Peyer's patch (tissue), 4 donors: ENCODE measurements around the gene OLFM2.

Source experiments
- CTCF ChIP-seq, 6 experiments: fragments of 450-650 bp in 4 of 6; fragments of 200-600 bp in 2 of 6; sonication (generic) in 1 of 6; IDR thresholded peaks; one replicate each; pipeline ENCODE4 v1.5.1; 2017 to 2019; ENCODE audit warnings: antibody characterized with exemption in 6 of 6, mild to moderate bottlenecking in 3 of 6, moderate library complexity in 1 of 6
- POLR2A ChIP-seq, 2 donors: fragments of 450-650 bp; IDR thresholded peaks; one replicate each; pipeline ENCODE4 v1.5.1; 2017; ENCODE audit warnings: antibody characterized with exemption in 2 of 2, mild to moderate bottlenecking in 2 of 2, moderate library complexity in 2 of 2

DNA sequence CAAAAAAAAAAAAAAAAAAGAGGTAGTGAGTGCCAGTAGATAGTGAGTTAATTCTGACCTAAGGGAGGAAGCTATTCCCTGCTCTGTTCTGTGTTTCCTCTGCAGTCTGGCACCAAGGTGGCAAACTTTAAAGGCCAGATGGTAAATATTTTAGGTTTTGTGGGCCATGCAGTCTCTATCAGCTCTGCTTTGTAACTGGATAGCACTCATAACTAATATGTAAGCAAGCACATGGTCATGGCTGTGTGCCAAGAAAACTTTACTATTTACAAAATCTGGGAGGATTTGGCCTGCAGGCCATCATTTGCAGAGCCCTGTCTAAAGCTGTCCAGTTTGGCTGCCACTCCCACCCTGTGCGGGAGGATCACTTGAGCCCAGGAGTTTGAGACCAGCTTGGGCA is 96.9 kb downstream of the OLFM2 start:
- TF ChIP-seq POLR2A (IDR thresholded peaks at IDR 0.05) = no peak
- TF ChIP-seq CTCF (IDR thresholded peaks at IDR 0.05) = no peak
